Stimulated activated naive CD8-positive, alpha-beta T cell treated with anti-CD3 and anti-CD28 coated beads, Interleukin-15, amount 100 ng/mL, for 72 hours (primary cell): ENCODE data around the gene CLEC14A.

ENCODE experiments used
- ATAC-seq: fragments of 150-1000 bp; cut with Tn5 transposase; 2 replicates; pipeline ENCODE4 v1.10.0; 2021; ENCODE audit warnings: mild to moderate bottlenecking, moderate library complexity
- DNase-seq, 2 donors: peaks; one replicate each; pipeline ENCODE4 v3.0.0; 2021 to 2022
- H3K27ac Mint-ChIP-seq, 2 donors: one replicate each; pipeline ENCODE4 v1.8.0; 2022; ENCODE audit warnings: mild to moderate bottlenecking in 2 of 2, mixed read lengths in 2 of 2, moderate library complexity in 2 of 2
- H3K27me3 Mint-ChIP-seq: one replicate; pipeline ENCODE4 v1.8.0; 2022; ENCODE audit warnings: mixed read lengths
- H3K4me1 Mint-ChIP-seq: one replicate; pipeline ENCODE4 v1.8.0; 2022; ENCODE audit warnings: mild to moderate bottlenecking, mixed read lengths
- H3K4me3 Mint-ChIP-seq, 2 donors: one replicate each; pipeline ENCODE4 v1.8.0; 2022; ENCODE audit warnings: mild to moderate bottlenecking in 2 of 2, mixed read lengths in 2 of 2, moderate library complexity in 1 of 2
- H3K9me3 Mint-ChIP-seq, 2 donors: one replicate each; pipeline ENCODE4 v1.8.0; 2022; ENCODE audit warnings: mixed read lengths in 2 of 2

CLEC14A gene

GRCh38 chr14:38255673-38256532, at the start of gene CLEC14A:
Gene CLEC14A (minus strand): TSS chr14:38256093. CDS start chr14:38256022, 71 bp downstream.
- Mint-ChIP-seq H3K4me1 (peaks cover 18% of the 10 kb centered on the region), H3K9me3 (no peaks in the 10 kb centered on the region), H3K4me3 (peak within 1 kb of the TSS; percentile 69), H3K27ac (no peak within 1 kb of the TSS), H3K27me3 (peaks cover 62% of the 10 kb centered on the region)
- peak; percentile 25 to 34 for DNase-seq
- ATAC-seq: peak; percentile 89

GRCh38 chr14:38302966-38303365, 47.1 kb upstream of the CLEC14A start:
- H3K27ac Mint-ChIP-seq: no peak overlapping the region
- DNase-seq (no peak), ATAC-seq (no peak)
- H3K27me3 Mint-ChIP-seq: peaks cover 15% of the 10 kb centered on the region
- H3K9me3 Mint-ChIP-seq: peaks cover 0 to 11% of the 10 kb centered on the region in 2 donors
- no peak overlapping the region for H3K4me3 Mint-ChIP-seq
- H3K4me1 Mint-ChIP-seq: no peaks in the 10 kb centered on the region

GRCh38 chr14:38302034-38302433, 46.1 kb upstream of the CLEC14A start:
- Mint-ChIP-seq H3K4me1 (no peaks in the 10 kb centered on the region), H3K4me3 (no peak overlapping the region), H3K9me3 (peaks cover 0 to 11% of the 10 kb centered on the region in 2 donors), H3K27me3 (peaks cover 15% of the 10 kb centered on the region), H3K27ac (no peak overlapping the region)
- DNase-seq (no peak), ATAC-seq (no peak)

- no peak for ATAC-seq
These were observed 41.8 kb upstream of the CLEC14A start for GRCh38 chr14:38297681-38298080.

GRCh38 chr14:38291681-38292467, 36.0 kb upstream of the CLEC14A start:
- H3K4me1 Mint-ChIP-seq: no peaks in the 10 kb centered on the region
- H3K4me3 Mint-ChIP-seq: no peak overlapping the region
- DNase-seq (no peak), ATAC-seq (no peak)
- no peaks in the 10 kb centered on the region for H3K9me3 Mint-ChIP-seq
- peaks cover 19% of the 10 kb centered on the region for H3K27me3 Mint-ChIP-seq
- no peak overlapping the region for H3K27ac Mint-ChIP-seq

More at GRCh38 chr14:38297681-38298080, 41.8 kb upstream of the CLEC14A start:
- no peak for DNase-seq
- no peaks in the 10 kb centered on the region for H3K9me3 Mint-ChIP-seq
- H3K27me3 Mint-ChIP-seq: peaks cover 19% of the 10 kb centered on the region
- H3K4me3 Mint-ChIP-seq: no peak overlapping the region
- H3K4me1 Mint-ChIP-seq: no peaks in the 10 kb centered on the region
- H3K27ac Mint-ChIP-seq: no peak overlapping the region

- H3K4me1 Mint-ChIP-seq: no peaks in the 10 kb centered on the region
- no peak for DNase-seq
- no peak for ATAC-seq
- peaks cover 11% of the 10 kb centered on the region for H3K27me3 Mint-ChIP-seq
- H3K4me3 Mint-ChIP-seq: no peak overlapping the region
- no peak overlapping the region for H3K27ac Mint-ChIP-seq
- no peaks in the 10 kb centered on the region for H3K9me3 Mint-ChIP-seq
These were observed 34.8 kb upstream of the CLEC14A start for GRCh38 chr14:38290601-38291188.

GRCh38 chr14:38286452-38286851, 30.6 kb upstream of the CLEC14A start:
- ATAC-seq (no peak), DNase-seq (no peak)
- H3K27me3 Mint-ChIP-seq: peaks cover 2% of the 10 kb centered on the region
- no peak overlapping the region for H3K4me3 Mint-ChIP-seq
- H3K9me3 Mint-ChIP-seq: peaks cover 0 to 5% of the 10 kb centered on the region in 2 donors
- H3K27ac Mint-ChIP-seq: no peak overlapping the region
- no peaks in the 10 kb centered on the region for H3K4me1 Mint-ChIP-seq

GRCh38 chr14:38285962-38286361, 30.1 kb upstream of the CLEC14A start:
- Mint-ChIP-seq H3K27me3 (peaks cover 7% of the 10 kb centered on the region), H3K27ac (no peak overlapping the region), H3K4me1 (no peaks in the 10 kb centered on the region), H3K4me3 (no peak overlapping the region), H3K9me3 (peaks cover 0 to 5% of the 10 kb centered on the region in 2 donors)
- DNase-seq (no peak), ATAC-seq (no peak)

- Mint-ChIP-seq H3K4me3 (no peak overlapping the region), H3K27me3 (peaks cover 19% of the 10 kb centered on the region), H3K9me3 (peaks cover 0 to 5% of the 10 kb centered on the region in 2 donors), H3K27ac (no peak overlapping the region), H3K4me1 (no peaks in the 10 kb centered on the region)
- ATAC-seq (no peak), DNase-seq (no peak)
These were observed 27.0 kb upstream of the CLEC14A start for GRCh38 chr14:38282936-38283335.

GRCh38 chr14:38280081-38280480, 24.2 kb upstream of the CLEC14A start:
- DNase-seq: no peak
- H3K4me1 Mint-ChIP-seq: no peaks in the 10 kb centered on the region
- H3K27me3 Mint-ChIP-seq: peaks cover 19% of the 10 kb centered on the region
- H3K27ac Mint-ChIP-seq: no peak overlapping the region
- H3K4me3 Mint-ChIP-seq: no peak overlapping the region
- no peak for ATAC-seq
- H3K9me3 Mint-ChIP-seq: peaks cover 0 to 5% of the 10 kb centered on the region in 2 donors

GRCh38 chr14:38279572-38279971, 23.7 kb upstream of the CLEC14A start:
- Mint-ChIP-seq H3K27ac (no peak overlapping the region), H3K27me3 (peaks cover 19% of the 10 kb centered on the region), H3K9me3 (peaks cover 0 to 5% of the 10 kb centered on the region in 2 donors), H3K4me1 (no peaks in the 10 kb centered on the region), H3K4me3 (no peak overlapping the region)
- ATAC-seq (no peak), DNase-seq (no peak)

- Mint-ChIP-seq H3K4me1 (no peaks in the 10 kb centered on the region), H3K4me3 (no peak overlapping the region), H3K27ac (no peak overlapping the region), H3K27me3 (peaks cover 19% of the 10 kb centered on the region), H3K9me3 (no peaks in the 10 kb centered on the region)
- ATAC-seq (no peak), DNase-seq (no peak)
These were observed 22.1 kb upstream of the CLEC14A start for GRCh38 chr14:38278035-38278434.

- no peak overlapping the region for H3K4me3 Mint-ChIP-seq
These were observed 7.0 kb upstream of the CLEC14A start for GRCh38 chr14:38262844-38263243.

GRCh38 chr14:38261620-38262019, 5.7 kb upstream of the CLEC14A start:
- peaks cover 14 to 30% of the 10 kb centered on the region in 2 donors for H3K9me3 Mint-ChIP-seq
- no peaks in the 10 kb centered on the region for H3K4me1 Mint-ChIP-seq
- peaks cover 55% of the 10 kb centered on the region for H3K27me3 Mint-ChIP-seq
- DNase-seq: no peak
- no peak overlapping the region for H3K27ac Mint-ChIP-seq
- H3K4me3 Mint-ChIP-seq: no peak overlapping the region
- peak; percentile 69 for ATAC-seq

More at GRCh38 chr14:38262844-38263243, 7.0 kb upstream of the CLEC14A start:
- ATAC-seq (no peak), DNase-seq (no peak)
- H3K4me1 Mint-ChIP-seq: no peaks in the 10 kb centered on the region
- peaks cover 24 to 36% of the 10 kb centered on the region in 2 donors for H3K9me3 Mint-ChIP-seq
- peaks cover 51% of the 10 kb centered on the region for H3K27me3 Mint-ChIP-seq
- no peak overlapping the region for H3K27ac Mint-ChIP-seq

- peaks cover 72% of the 10 kb centered on the region for H3K27me3 Mint-ChIP-seq
- H3K4me1 Mint-ChIP-seq: peaks cover 18% of the 10 kb centered on the region
- no peak for ATAC-seq
- H3K27ac Mint-ChIP-seq: no peak overlapping the region
- no peak overlapping the region for H3K4me3 Mint-ChIP-seq
- peaks cover 4 to 12% of the 10 kb centered on the region in 2 donors for H3K9me3 Mint-ChIP-seq
- DNase-seq: no peak
These were observed 1.6 kb upstream of the CLEC14A start for GRCh38 chr14:38257507-38257906.

- DNase-seq (no peak), ATAC-seq (no peak)
- H3K4me3 Mint-ChIP-seq: peak overlapping the region in 1 of 2 donors; percentile 69
- no peak overlapping the region for H3K27ac Mint-ChIP-seq
- H3K27me3 Mint-ChIP-seq: peaks cover 62% of the 10 kb centered on the region
- peaks cover 2 to 3% of the 10 kb centered on the region in 2 donors for H3K9me3 Mint-ChIP-seq
- peaks cover 18% of the 10 kb centered on the region for H3K4me1 Mint-ChIP-seq
These were observed 594 bp upstream of the CLEC14A start for GRCh38 chr14:38256533-38256840.
